Right cardiac atrium (tissue), 5 donors: ENCODE data around the gene PBLD. TPM values are rescaled to one million over a fixed set of nuclear protein-coding genes. Genes with fewer than 3 reads are reported as not detected.
"Not testable (repeated sequence)": the region's sequence is repeated elsewhere in the genome, so short reads cannot be mapped to it uniquely, and the experiment has no call there.

ENCODE experiments used
- ATAC-seq, 2 donors: fragments of 200-7000 bp; cut with Tn5 transposase; one replicate each; pipeline versions ENCODE4 v1.8.0 to v1.9.1; 2020; ENCODE audit warnings: moderate library complexity in 2 of 2, mild to moderate bottlenecking in 1 of 2
- DNase-seq, 3 donors: peaks; one replicate each; pipeline ENCODE4 v3.0.0-alpha.2; 2020
- H3K27ac ChIP-seq: one replicate; pipeline ENCODE4 v1.5.1; 2013; ENCODE audit warnings: mild to moderate bottlenecking, low read length, control low read depth, moderate library complexity
- H3K27me3 ChIP-seq: one replicate; pipeline ENCODE4 v1.6.1; 2013; ENCODE audit not compliant: control insufficient read depth, insufficient read depth
- H3K4me1 ChIP-seq: one replicate; pipeline ENCODE4 v1.6.1; 2013; ENCODE audit warnings: low read length; ENCODE audit not compliant: control insufficient read depth, insufficient read depth
- H3K4me3 ChIP-seq: one replicate; pipeline ENCODE4 v1.5.1; 2013; ENCODE audit warnings: low read length, control low read depth
- H3K9me3 ChIP-seq: one replicate; pipeline ENCODE4 v1.6.1; 2013; ENCODE audit warnings: low read length; ENCODE audit not compliant: control insufficient read depth
- WGBS: extraction: QIAGEN DNeasy Blood & Tissue Kit; methylation state at CpG from one replicate; pipeline ENCODE4 v1.1.7; 2013; 5-methylcytosine and 5-hydroxymethylcytosine counted together
- intact Hi-C, 4 donors: fragments of 100-400 bp; cut with DNase I; formaldehyde crosslinking; loops; one replicate each; pipeline versions ENCODE4 v1.11.0 to v1.14.0; 2022 to 2023
- polyA plus RNA-seq: library from polyadenylated mRNA; stranded (reverse); fragments of 200-250 nt; gene quantifications from one replicate; pipeline ENCODE4 v1.2.3, GENCODE V29; 2013
- total RNA-seq, 4 donors: library from RNA; stranded (reverse); fragmentation: NEBNext Ultra II Directional; extraction: Animal tissue kit (Norgen Biotek cat#: 25700); gene quantifications; one replicate each; pipeline ENCODE4 v1.2.1, GENCODE V29; 2021
- donor health status: healthy with polysubstance abuse.
- donor health status: DM: no; HTN: yes; CAD: no.
- donor health status: DM: no; HTN: no; CAD: no.
- donor health status: DM: no; HTN: yes; CAD: no; lungs with severe emphysema.
- donor health status: DM: yes; HTN: yes; CAD: no.

Gene PBLD
- total and polyA plus RNA-seq, 5 donors = 2.4 to 5.5 (median 3.1) TPM

- intact Hi-C loops, ATAC-seq, H3K27ac ChIP-seq, H3K4me3 ChIP-seq, H3K27me3 ChIP-seq, DNase-seq, H3K9me3 ChIP-seq, H3K4me1 ChIP-seq: not testable (repeated sequence)
- WGBS = 97% methylated on average over 2 of the region's 2 CpGs
Measured at GRCh38 chr10:68277814-68278213, 54.9 kb downstream of the PBLD start.

- ATAC-seq (no peak), DNase-seq (no peak)
- H3K4me1 ChIP-seq = no peaks in the 10 kb centered on the region
- H3K27ac ChIP-seq = no peak overlapping the region
- intact Hi-C loops = no loop called here
- no peak overlapping the region for H3K4me3 ChIP-seq
- no peaks in the 10 kb centered on the region for H3K9me3 ChIP-seq
- no peaks in the 10 kb centered on the region for H3K27me3 ChIP-seq
Measured at GRCh38 chr10:68276224-68276623, 56.5 kb downstream of the PBLD start.

GRCh38 chr10:68275600-68276126 lies 57.1 kb downstream of the PBLD start:
- Histone ChIP-seq H3K27me3 (no peaks in the 10 kb centered on the region), H3K9me3 (no peaks in the 10 kb centered on the region), H3K4me3 (no peak overlapping the region), H3K27ac (no peak overlapping the region), H3K4me1 (no peaks in the 10 kb centered on the region)
- ATAC-seq (no peak), DNase-seq (no peak)
- intact Hi-C loops = no loop called here
- 94% methylated on average over 2 of the region's 2 CpGs for WGBS

- H3K4me1 ChIP-seq = no peaks in the 10 kb centered on the region
- ATAC-seq = no peak
- no peak for DNase-seq
- intact Hi-C loops = no loop called here
- H3K27ac ChIP-seq = no peak overlapping the region
- no peaks in the 10 kb centered on the region for H3K9me3 ChIP-seq
- H3K27me3 ChIP-seq = no peaks in the 10 kb centered on the region
- H3K4me3 ChIP-seq = no peak overlapping the region
Measured at GRCh38 chr10:68272833-68273232, 59.9 kb downstream of the PBLD start.

- ATAC-seq = no peak
- intact Hi-C loops = no loop called here
- no peak for DNase-seq
- Histone ChIP-seq H3K27me3 (no peaks in the 10 kb centered on the region), H3K4me1 (no peaks in the 10 kb centered on the region), H3K9me3 (no peaks in the 10 kb centered on the region), H3K27ac (no peak overlapping the region), H3K4me3 (no peak overlapping the region)
- WGBS = 55% methylated on average over 7 of the region's 7 CpGs
Measured at GRCh38 chr10:68271196-68271882, 61.4 kb downstream of the PBLD start.

GRCh38 chr10:68269562-68270290 lies 63.0 kb downstream of the PBLD start:
- ATAC-seq = no peak
- no peaks in the 10 kb centered on the region for H3K27me3 ChIP-seq
- DNase-seq = no peak
- intact Hi-C loops = no loop called here
- H3K4me1 ChIP-seq = no peaks in the 10 kb centered on the region
- H3K27ac ChIP-seq = no peak overlapping the region
- H3K4me3 ChIP-seq = no peak overlapping the region
- no peaks in the 10 kb centered on the region for H3K9me3 ChIP-seq
- 88% methylated on average over 2 of the region's 2 CpGs for WGBS

GRCh38 chr10:68261132-68261856 lies 71.4 kb downstream of the PBLD start:
- peak; percentile 31 to 81 (median 73) for DNase-seq
- 70% methylated on average over 8 of the region's 8 CpGs for WGBS
- ATAC-seq = peak; percentile 48 to 72
- no peaks in the 10 kb centered on the region for H3K27me3 ChIP-seq
- intact Hi-C loops = no loop called here
- no peak overlapping the region for H3K27ac ChIP-seq
- H3K4me3 ChIP-seq = no peak overlapping the region
- H3K4me1 ChIP-seq = peaks cover 3% of the 10 kb centered on the region
- H3K9me3 ChIP-seq = no peaks in the 10 kb centered on the region

- intact Hi-C loops = no loop called here
- no peak overlapping the region for H3K27ac ChIP-seq
- no peak for ATAC-seq
- DNase-seq = no peak
- H3K4me3 ChIP-seq = no peak overlapping the region
- WGBS = 53% methylated on average over 1 of the region's 1 CpG
- H3K4me1 ChIP-seq = peaks cover 3% of the 10 kb centered on the region
- H3K27me3 ChIP-seq = no peaks in the 10 kb centered on the region
- no peaks in the 10 kb centered on the region for H3K9me3 ChIP-seq
Measured at GRCh38 chr10:68253346-68253745, 79.4 kb downstream of the PBLD start.

- no peaks in the 10 kb centered on the region for H3K9me3 ChIP-seq
- no peaks in the 10 kb centered on the region for H3K27me3 ChIP-seq
- H3K4me3 ChIP-seq = no peak overlapping the region
- DNase-seq = no peak
- ATAC-seq = no peak
- H3K27ac ChIP-seq = no peak overlapping the region
- 77% methylated on average over 5 of the region's 5 CpGs for WGBS
- intact Hi-C loops = no loop called here
- H3K4me1 ChIP-seq = peaks cover 2% of the 10 kb centered on the region
Measured at GRCh38 chr10:68251625-68252495, 80.9 kb downstream of the PBLD start.

- no peak overlapping the region for H3K27ac ChIP-seq
- DNase-seq (no peak), ATAC-seq (no peak)
- H3K9me3 ChIP-seq = no peaks in the 10 kb centered on the region
- H3K4me1 ChIP-seq = peaks cover 2% of the 10 kb centered on the region
- intact Hi-C loops = no loop called here
- no peaks in the 10 kb centered on the region for H3K27me3 ChIP-seq
- WGBS = 77% methylated on average over 7 of the region's 7 CpGs
- H3K4me3 ChIP-seq = no peak overlapping the region
Measured at GRCh38 chr10:68251151-68251550, 81.6 kb downstream of the PBLD start.
